HG03575 (cell line): Measurements from ENCODE around the gene UMODL1.

Experiments used
- ATAC-seq: cut with Tn5 transposase; IDR thresholded peaks from one replicate; pipeline ENCODE4 v1.9.1; 2021; ENCODE audit not compliant: unreplicated experiment, insufficient number of reproducible peaks, low FRiP score; ENCODE audit errors: extremely low read depth

Gene UMODL1

GRCh38 chr21:42120903-42121535, 49.9 kb downstream of the UMODL1 start:
- no peak for ATAC-seq

DNA sequence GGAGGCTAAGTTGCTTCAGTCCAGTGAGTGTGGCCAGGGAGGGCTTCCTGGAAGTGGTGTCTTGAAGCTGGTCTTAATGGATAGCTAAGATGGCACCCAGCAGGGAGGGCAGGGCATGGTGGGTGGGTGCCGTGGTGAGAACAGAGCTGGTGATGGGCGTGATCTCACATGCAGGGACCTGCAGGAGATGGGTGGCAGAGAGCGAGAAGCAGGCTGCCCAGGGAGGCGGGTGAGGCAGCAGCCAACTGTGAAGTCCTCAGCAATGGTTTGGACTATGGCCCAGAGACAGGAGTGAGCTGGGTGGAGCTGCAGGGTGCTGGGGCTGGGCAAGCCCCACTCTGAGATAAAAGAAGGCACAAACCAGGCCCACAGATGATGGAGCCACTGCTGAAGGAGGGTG, 50.7 kb downstream of the UMODL1 start:
- no peak for ATAC-seq

- no peak for ATAC-seq
These were observed 51.3 kb downstream of the UMODL1 start for GRCh38 chr21:42122398-42122797.

DNA sequence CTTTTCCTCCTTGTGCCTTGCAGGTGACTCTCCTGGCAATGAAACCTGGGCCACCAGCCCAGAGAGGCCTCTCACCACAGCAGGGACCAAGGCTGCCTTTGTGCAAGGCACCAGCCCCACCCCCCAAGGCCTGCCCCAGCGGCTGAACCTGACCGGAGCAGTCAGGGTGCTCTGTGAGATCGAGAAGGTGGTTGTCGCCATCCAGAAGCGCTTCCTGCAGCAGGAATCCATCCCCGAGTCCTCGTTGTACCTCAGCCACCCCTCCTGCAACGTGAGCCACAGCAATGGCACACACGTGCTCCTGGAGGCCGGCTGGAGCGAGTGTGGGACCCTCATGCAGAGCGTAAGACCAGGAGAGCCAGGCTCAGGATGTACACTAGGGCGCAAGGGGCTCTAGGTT, 51.7 kb downstream of the UMODL1 start:
- ATAC-seq: no peak

DNA sequence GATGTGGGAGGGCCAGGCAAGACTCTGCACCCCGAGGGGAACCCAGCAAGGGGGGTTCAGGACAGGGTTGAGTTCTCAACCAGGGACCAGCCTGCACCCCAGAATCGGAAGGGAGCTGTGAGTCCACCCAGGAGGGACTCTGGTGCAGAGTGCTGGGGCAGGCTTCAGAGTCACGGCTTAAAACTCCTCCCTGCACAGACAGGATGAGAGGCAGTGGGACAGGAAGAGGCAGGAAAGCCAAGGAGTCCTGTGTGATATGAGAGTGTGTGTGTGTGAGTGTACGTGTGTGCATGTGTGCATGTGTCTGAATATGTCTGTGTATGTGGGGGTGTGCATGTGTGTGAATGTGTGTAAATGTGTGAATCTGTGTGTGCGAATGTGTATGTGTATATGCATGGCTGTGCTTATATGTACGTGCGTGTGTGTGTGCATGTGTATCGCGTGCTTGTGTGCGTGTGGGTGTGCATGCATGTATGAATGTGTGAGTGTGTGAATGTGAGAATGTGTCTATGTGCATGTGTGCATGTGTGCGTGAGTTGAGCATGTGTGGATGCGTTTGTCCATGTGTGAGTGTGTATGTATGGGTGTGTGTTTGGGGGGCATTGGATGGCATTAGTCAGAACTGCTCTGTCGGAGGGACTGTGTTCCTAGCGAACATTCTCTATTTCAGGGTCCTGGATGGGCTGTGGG, 52.2 kb downstream of the UMODL1 start:
- ATAC-seq: no peak

DNA sequence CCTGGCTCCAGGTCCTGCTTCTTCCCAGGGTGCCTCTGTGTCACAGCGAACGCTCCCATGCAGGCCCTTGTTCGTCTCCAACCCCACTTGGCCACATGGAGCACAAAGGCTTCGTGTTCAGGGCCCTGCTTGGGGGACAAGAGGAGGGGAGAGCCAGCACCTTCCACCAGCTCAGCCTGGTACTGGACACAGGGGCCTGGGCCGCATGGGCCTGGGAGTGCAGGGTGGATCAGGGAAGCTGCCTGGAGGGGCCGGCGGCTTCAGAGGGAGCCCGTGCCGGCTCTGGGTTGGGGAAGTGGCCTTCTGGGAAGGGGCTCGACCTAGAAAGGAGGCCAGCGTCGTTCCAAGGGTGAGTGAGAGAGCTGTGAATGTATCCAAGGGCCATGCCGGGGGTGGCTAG, 53.0 kb downstream of the UMODL1 start:
- ATAC-seq: no peak

DNA sequence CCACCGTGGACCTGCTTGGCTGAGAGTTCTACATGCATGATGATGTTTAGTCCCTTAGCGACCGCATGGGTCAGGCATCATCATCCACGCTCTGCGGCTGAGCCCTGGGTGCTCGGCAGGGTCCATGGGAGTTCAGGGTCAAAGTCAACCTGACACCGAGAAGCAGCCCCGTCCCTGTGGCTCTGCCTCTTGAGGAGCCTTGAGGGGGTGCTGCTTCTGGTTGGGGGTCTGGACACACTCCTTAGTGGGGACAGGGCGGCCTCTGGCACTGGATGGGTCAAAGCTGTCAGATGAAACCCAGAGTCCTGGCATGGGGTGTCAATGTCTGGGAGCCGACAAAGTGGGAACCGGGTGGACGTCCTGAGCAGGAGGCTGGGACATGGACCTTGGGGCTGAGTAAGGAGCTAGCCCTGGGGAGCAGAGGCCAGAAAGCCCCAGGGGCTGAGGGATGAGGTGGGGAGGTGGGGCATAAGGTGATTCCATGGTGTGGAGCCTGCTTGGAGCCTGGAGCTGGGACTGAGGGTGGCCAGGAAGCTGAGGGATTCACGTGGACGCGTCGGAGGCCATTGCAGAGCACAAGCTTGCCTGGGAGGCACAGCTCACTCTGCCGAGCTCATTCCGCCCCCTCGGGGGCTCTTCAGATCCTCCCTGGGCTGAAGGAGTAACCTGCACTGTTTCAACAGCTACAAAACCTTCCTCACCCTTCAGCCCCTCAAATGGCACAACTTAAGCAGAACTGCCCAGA, 53.9 kb downstream of the UMODL1 start:
- no peak for ATAC-seq

GRCh38 chr21:42125571-42126544, 54.7 kb downstream of the UMODL1 start:
- ATAC-seq: no peak

GRCh38 chr21:42127164-42128150, 56.3 kb downstream of the UMODL1 start:
- ATAC-seq: no peak

DNA sequence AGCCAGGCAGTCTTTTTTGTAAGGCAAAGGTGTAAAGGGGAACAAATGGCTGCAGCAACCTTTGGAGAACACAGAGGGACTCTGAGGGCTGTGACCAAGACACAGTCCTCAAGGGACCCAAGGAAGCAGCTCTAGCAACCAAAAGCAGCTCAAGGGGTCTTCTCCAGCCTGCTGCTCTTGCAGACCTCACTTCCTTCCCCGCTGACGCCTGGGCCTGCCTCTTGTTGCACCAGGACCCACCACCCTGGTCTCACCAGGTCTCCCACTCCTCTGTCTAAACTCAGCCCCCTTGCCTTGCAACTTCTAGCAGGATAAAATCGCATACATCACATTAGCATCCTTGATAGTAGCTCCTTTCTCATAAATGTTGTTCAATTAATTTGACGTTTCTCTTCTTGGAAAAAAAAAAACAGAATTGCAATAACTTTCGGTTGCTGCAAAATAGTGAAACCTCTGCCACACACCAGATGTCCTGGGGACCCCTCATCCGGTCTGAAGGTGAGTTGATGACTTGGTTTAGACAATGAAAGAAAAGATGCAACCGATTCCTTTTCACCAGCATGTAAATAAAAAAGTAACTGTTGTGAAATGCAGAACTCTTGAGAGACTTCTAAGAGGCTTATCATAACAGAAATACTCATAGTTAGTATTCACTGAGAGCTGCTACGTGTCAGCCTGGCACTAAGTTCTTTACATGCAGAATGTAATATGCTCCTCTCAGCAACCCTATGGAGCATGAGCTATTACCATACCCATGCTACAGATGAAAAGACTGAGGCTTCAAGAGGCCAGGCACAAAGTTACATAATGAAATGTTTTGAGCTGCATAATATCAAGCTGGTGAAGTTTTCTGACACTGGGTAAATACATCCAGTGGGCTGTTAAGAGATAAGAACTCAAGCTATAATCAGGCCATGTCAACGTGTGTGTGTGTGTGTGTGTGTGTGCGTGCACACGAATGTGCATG, 58.5 kb downstream of the UMODL1 start:
- no peak for ATAC-seq

GRCh38 chr21:42130441-42130840, 59.3 kb downstream of the UMODL1 start:
- ATAC-seq: no peak

- no peak for ATAC-seq
These were observed 61.1 kb downstream of the UMODL1 start for GRCh38 chr21:42132183-42132582.

DNA sequence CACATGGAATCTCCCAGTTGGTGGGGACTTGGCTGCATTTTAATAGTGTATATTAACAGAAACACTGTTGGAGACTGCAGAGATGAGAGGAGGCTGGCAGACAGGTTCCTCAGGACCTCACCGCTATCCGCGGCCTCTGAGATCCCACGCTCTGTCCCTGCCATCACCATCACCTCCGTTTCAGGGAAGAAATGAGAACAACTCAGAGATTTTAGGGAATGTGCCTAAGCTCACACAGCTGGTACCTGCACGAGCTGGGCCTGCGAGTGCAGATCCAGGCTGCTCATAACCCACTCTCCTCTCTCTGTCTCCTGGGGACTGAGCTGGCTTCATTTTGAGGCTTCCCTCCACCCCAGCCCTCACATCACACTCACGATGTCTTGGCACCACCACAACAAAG, 62.0 kb downstream of the UMODL1 start:
- no peak for ATAC-seq

DNA sequence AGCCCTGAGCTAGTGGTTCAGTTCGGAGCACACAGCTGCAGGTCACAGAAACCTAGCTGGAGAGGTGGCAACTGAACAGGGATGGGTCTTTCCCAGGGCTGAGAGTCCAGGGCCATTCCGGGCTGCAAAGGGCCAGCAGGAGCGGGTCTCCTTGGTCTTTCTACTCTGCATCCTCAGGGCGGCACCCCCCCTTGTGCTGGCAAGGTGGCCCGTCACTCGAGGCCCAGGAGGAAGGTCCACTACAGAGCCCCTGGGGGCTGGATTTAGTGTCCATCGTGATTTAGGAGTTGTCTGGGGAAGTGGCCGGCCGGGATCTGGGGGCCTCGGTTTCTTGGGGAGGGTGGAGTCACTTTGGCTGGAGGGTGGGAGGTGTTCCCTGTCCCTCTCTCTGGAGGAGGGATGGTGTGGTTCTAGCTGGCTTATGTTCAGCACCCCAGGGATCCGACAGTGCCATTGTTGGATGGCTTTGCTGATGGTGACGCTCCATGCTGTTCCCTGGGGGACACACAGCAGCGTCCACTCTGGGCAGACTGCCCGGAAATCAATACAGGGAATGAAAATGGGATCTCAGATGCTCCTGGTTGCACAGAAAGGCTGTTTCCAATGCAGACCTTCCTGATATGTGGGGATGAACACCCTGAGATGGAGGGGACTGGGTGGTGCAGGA, 64.4 kb downstream of the UMODL1 start:
- ATAC-seq: no peak

DNA sequence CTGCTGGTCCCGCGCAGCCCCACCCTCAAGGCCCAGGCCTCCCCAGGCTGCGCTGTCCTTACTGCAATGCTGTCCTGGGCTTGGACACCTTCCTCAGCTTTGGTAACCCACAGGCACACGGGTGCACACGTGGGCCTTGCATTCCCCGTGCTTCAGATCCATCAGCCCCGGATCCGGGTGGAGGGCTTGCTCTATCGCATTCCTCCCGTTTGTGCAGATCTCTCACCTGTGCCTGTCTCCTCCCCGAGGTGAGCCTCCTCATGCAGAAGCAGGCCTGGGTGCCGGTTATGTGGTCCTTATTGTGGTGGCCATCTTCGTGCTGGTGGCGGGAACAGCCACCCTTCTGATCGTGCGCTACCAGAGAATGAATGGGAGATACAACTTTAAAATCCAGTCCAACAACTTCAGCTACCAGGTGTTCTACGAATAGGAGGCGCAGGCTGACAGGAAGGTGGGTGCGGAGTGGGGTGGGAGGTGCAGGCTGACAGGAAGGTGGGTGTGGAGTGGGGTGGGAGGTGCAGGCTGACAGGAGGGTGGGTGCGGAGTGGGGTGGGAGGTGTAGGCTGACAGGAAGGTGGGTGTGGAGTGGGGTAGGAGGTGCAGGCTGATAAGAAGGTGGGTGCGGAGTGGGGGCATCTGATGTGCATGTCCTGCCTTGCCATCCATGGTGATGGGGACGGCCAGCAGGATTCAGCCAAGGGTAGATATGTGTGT, 66.2 kb downstream of the UMODL1 start:
- no peak for ATAC-seq
